ENCODE measurements around the gene SUGP2.
A peak's percentile ranks its signal among the peaks of the same experiment; 100 is the strongest.
"Not testable (repeated sequence)": the region's sequence is repeated elsewhere in the genome, so short reads cannot be mapped to it uniquely, and the experiment has no call there.

The SUGP2 gene

DNA sequence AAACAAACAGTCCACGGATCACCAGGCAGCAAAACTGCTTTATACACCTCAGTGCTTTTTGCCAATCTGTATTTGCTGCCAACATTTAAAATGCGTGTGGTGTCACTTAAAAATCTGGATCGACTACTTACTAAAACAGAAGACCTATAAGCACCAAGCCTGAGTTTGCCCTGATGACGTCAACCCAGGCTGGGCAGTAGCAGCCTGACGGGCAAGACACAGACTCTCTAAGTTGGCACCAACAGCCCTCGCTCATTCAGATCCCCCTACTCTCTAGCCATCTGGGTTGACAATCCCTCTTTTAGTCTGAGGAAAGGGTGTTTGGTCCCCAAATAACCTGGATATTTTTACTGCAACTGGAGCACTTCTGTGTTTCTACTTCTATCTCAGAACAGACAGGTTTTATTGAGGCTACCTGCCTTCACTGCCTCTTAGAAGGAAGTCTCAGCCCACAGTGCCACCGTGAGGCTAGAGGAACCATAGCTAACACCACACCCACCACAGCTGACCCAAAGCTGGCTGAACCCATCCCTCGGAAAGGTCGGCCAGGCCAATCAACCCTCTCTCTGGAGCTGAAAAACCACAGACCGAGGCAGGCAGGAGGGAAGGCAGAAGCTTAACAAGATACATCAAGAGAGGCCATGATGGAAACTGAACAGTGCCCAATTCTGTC, 6.9 kb downstream of the SUGP2 start:
- TF ChIP-seq, protein P1, sequence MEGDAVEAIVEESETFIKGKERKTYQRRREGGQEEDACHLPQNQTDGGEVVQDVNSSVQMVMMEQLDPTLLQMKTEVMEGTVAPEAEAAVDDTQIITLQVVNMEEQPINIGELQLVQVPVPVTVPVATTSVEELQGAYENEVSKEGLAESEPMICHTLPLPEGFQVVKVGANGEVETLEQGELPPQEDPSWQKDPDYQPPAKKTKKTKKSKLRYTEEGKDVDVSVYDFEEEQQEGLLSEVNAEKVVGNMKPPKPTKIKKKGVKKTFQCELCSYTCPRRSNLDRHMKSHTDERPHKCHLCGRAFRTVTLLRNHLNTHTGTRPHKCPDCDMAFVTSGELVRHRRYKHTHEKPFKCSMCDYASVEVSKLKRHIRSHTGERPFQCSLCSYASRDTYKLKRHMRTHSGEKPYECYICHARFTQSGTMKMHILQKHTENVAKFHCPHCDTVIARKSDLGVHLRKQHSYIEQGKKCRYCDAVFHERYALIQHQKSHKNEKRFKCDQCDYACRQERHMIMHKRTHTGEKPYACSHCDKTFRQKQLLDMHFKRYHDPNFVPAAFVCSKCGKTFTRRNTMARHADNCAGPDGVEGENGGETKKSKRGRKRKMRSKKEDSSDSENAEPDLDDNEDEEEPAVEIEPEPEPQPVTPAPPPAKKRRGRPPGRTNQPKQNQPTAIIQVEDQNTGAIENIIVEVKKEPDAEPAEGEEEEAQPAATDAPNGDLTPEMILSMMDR (IDR thresholded peaks at IDR 0.05; ENCODE audit: low read depth, low read length): no peak
- DNase-seq (ENCODE audit: low read depth in 2 of 2): peak in 1 of 2 donors; percentile 13
- H3K4me3 ChIP-seq (replicated peaks in 1 of 2; ENCODE audit: low read depth in 2 of 2, low read length in 2 of 2): no peak overlapping the region

DNA sequence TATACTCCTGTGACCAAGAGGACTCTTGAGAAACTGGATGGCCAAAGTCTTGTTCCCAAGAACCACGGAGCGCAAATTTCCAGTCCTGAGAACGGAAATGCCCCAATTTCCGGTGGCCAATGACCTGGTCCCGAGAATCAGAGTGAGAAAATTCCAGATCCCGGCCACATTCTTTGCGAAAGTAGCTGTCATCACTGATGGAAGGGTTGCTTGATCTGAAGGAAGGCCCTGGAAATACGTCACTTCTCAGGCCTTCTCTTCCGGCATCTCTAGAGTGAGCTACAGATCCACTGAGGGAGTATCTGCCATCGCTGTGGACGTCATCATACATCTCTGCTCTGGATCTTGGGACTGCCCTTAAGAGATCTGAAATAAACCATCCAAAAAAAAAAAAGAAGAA, 7.5 kb downstream of the SUGP2 start:
- no peak for DNase-seq (ENCODE audit: low read depth in 2 of 2)
- TF ChIP-seq, protein P1 (IDR thresholded peaks at IDR 0.05; ENCODE audit: low read depth, low read length): no peak
- H3K4me3 ChIP-seq (replicated peaks in 1 of 2; ENCODE audit: low read depth in 2 of 2, low read length in 2 of 2): no peak overlapping the region

DNA sequence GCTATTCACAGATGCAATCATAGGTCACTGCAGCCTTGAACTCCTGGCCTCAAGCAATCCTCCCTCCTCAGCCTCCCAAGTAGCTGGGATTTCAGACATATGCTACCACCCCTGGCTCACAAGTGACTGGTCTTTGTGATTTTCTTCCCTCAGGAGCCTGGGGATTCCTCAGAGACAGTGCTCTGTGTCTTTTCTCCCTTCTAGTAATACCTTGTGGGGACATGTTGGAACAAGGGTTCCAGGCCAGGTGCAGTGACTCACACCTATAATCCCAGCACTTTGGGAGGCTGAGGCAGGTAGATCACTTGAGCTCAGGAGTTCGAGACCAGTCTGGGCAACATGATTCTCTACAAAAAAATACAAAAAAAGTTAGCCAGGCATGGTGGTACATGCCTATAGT, 9.9 kb downstream of the SUGP2 start:
- H3K4me3 ChIP-seq (replicated peaks in 1 of 2; ENCODE audit: low read depth in 2 of 2, low read length in 2 of 2); DNase-seq (ENCODE audit: low read depth in 2 of 2): not testable (repeated sequence)

DNA sequence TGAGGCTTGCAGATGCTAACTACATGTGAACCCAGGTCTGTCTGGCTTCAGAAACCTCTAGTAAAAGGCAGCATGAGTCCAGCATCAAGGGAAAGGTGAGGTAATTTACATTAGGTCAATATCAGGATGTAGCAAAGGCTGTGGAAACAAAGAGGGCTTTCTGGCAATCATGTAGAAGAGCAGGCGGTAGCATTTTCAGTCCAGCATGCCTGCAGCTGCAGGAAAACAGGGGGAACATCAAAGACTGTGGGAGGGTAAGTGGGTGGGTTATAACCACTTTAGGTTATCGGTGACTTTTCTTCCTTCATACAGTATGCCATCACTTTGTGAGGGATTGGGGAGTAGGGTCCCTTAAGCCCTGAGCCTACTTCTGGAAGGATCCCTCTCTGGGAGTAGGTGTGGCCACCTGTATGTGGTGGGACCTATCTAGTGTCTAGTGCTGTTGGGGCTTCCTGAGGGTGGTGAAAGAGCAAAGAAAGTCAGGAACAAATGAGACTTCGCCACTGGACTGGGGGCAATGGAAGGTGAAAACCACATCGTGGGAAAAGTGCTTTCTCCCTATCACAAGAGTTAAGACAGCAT, 10.8 kb downstream of the SUGP2 start:
- H3K4me3 ChIP-seq (replicated peaks in 1 of 2; ENCODE audit: low read depth in 2 of 2, low read length in 2 of 2): no peak overlapping the region
- DNase-seq (ENCODE audit: low read depth in 2 of 2): no peak
- TF ChIP-seq, protein P1 (IDR thresholded peaks at IDR 0.05; ENCODE audit: low read depth, low read length): no peak

DNA sequence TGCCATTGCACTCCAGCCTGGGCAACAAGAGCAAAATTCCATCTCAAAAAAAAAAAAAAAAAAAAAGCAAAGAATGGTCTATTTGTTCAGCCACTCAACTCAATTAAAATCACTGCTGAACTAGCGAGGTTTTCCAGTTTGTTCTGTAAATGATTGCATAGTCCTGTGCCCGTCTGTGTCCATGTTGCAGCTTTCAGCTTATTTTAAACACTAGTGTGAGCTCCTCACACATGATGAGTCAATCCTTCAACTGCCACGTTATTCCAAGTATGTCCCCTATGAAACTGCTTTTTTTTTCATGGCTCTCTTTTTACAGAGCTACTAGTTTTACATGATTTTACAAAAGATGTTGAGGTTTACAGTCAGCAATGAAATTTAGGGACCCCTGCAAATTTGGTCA, 12.2 kb downstream of the SUGP2 start:
- DNase-seq (ENCODE audit: low read depth in 2 of 2): peak; percentile 26 to 67
- TF ChIP-seq, protein P1 (IDR thresholded peaks at IDR 0.05; ENCODE audit: low read depth, low read length): no peak
- no peak overlapping the region for H3K4me3 ChIP-seq (replicated peaks in 1 of 2; ENCODE audit: low read depth in 2 of 2, low read length in 2 of 2)

DNA sequence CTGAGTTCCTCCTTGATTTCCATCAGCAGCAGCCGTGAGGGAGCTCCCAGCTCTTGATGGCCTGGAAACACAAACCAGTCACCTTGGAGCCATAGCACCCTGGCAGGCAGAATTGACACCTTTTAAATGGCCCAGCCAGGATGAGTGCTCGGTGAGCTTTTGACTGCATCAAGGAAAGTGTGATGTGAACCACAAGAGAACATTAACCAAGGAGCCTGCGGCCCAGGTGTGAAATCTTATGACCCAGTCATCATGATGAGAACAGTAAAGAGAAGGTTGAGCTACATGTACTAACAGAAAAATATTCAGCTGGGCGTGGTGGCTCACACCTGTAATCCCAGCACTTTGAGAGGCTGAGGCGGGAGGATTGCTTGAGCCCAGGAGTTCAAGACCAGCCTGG, 22.8 kb downstream of the SUGP2 start:
- H3K4me3 ChIP-seq (replicated peaks in 1 of 2; ENCODE audit: low read depth in 2 of 2, low read length in 2 of 2): no peak overlapping the region
- DNase-seq (ENCODE audit: low read depth in 2 of 2): no peak
- TF ChIP-seq, protein P1 (IDR thresholded peaks at IDR 0.05; ENCODE audit: low read depth, low read length): no peak

DNA sequence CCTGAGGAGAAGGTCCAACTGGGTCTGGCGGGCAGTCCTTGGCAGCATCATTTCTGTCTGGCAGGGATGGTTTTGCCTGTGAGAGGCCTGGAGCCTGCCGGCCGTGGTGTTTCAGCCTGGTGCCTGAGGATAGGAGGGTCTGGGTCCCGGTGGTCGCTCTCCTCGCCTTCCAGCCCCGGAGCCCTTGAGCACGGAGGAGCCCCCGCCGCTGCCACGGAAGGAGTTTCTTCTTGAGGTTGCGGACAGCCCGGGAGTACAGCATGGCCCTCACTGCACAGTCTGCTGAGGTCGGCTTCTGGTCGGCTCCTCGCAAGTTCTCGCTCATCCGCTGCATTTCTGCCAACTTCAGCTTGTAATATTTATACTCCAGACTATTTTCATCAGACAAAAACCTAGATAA, 23.4 kb downstream of the SUGP2 start:
- no peak overlapping the region for H3K4me3 ChIP-seq (replicated peaks in 1 of 2; ENCODE audit: low read depth in 2 of 2, low read length in 2 of 2)
- no peak for DNase-seq (ENCODE audit: low read depth in 2 of 2)
- TF ChIP-seq, protein P1 (IDR thresholded peaks at IDR 0.05; ENCODE audit: low read depth, low read length): no peak

Data from cardiac fibroblast (primary cell).